HepG2 (cell line): ENCODE results near the gene SQSTM1. TPM values are rescaled to one million over a fixed set of nuclear protein-coding genes. Genes with fewer than 3 reads are reported as not detected.

Experiments used
- BHLHE40 ChIP-seq: IDR thresholded peaks from 2 replicates; pipeline ENCODE4 v1.6.1; 2011; ENCODE audit warnings: low read length, improper control_type of control experiment
- FOXO4 ChIP-seq: sonication (generic); formaldehyde crosslinking; conservative IDR thresholded peaks from 2 replicates; pipeline ENCODE4 v1.8.1; 2023; ENCODE audit warnings: missing genetic modification reagents
- HIVEP1 ChIP-seq: sonication (generic); formaldehyde crosslinking; IDR thresholded peaks from 2 replicates; pipeline ENCODE4 v1.4.0; 2020; ENCODE audit warnings: mild to moderate bottlenecking, missing genetic modification reagents
- KDM3A ChIP-seq: IDR thresholded peaks from 2 replicates; pipeline ENCODE4 v1.6.1; 2018; ENCODE audit warnings: low read depth, missing compliant biosample characterization
- KLF12 ChIP-seq: sonication (generic); formaldehyde crosslinking; IDR thresholded peaks from 2 replicates; pipeline ENCODE4 v1.4.0; 2020; ENCODE audit warnings: missing genetic modification reagents, borderline replicate concordance
- MED13 ChIP-seq: sonication (generic); formaldehyde crosslinking; IDR thresholded peaks from 2 replicates; pipeline ENCODE4 v1.5.0; 2020; ENCODE audit warnings: missing genetic modification reagents
- PRMT3 ChIP-seq: sonication (generic); formaldehyde crosslinking; IDR thresholded peaks from 2 replicates; pipeline ENCODE4 v1.8.1; 2022; ENCODE audit warnings: low read depth, mild to moderate bottlenecking, moderate library complexity, missing genetic modification reagents, borderline replicate concordance
- SIN3B ChIP-seq: fragments of 150-350 bp; IDR thresholded peaks from 2 replicates; pipeline ENCODE4 v1.6.1; 2014; ENCODE audit warnings: low read length
- ZNF274 ChIP-seq: sonication (generic); formaldehyde crosslinking; IDR thresholded peaks from 2 replicates; pipeline ENCODE4 v1.5.1; 2020; ENCODE audit warnings: mild to moderate bottlenecking, missing genetic modification reagents
- ZNF44 ChIP-seq: sonication (generic); formaldehyde crosslinking; IDR thresholded peaks from 2 replicates; pipeline ENCODE4 v1.5.1; 2020; ENCODE audit warnings: mild to moderate bottlenecking, missing genetic modification reagents
- ZNF546 ChIP-seq: sonication (generic); formaldehyde crosslinking; conservative IDR thresholded peaks from 2 replicates; pipeline ENCODE4 v1.8.1; 2023; ENCODE audit warnings: mild to moderate bottlenecking, missing genetic modification reagents
- ZNF616 ChIP-seq: sonication (generic); formaldehyde crosslinking; IDR thresholded peaks from 2 replicates; pipeline ENCODE4 v1.5.0; 2020; ENCODE audit warnings: low read depth, mild to moderate bottlenecking, missing genetic modification reagents
- polyA plus RNA-seq, 8 experiments: library from polyadenylated mRNA; depleted of rRNA in 3 of 8; stranded (reverse) in 7 of 8; unstranded in 1 of 8; fragments of >200 nt; fragmentation: Illumina TruSeq in 4 of 8; extraction: Trizol in 4 of 8; gene quantifications; 2 replicates each; pipeline versions ENCODE4 v1.2.1 to v1.2.3, GENCODE V29; 2011 to 2016; ENCODE audit warnings: low read depth in 4 of 8, missing spikeins in 1 of 8, mixed read lengths in 1 of 8; ENCODE audit not compliant: insufficient read depth in 1 of 8
- total RNA-seq, 5 experiments: library from RNA; depleted of rRNA; stranded (reverse); fragments of >200 nt; fragmentation: Illumina TruSeq; extraction: Trizol; gene quantifications; 2 replicates each; pipeline ENCODE4 v1.2.3, GENCODE V29; 2016; ENCODE audit warnings: low read depth in 1 of 5
- TF ChIP-seq, protein P1 (sequence below): sonication (generic); formaldehyde crosslinking; IDR thresholded peaks from 2 replicates; pipeline ENCODE4 v1.4.0; 2020; ENCODE audit warnings: missing genetic modification reagents, borderline replicate concordance
- TF ChIP-seq, protein P2 (sequence below): sonication (generic); formaldehyde crosslinking; IDR thresholded peaks from 2 replicates; pipeline ENCODE4 v1.5.0; 2020; ENCODE audit warnings: missing genetic modification reagents

Gene SQSTM1
- total and polyA plus RNA-seq, 2 of the 13 experiments (the other 11 are each of a cell fraction or from before 2014, with no cell fraction given), result 90.9 to 160 TPM

GRCh38 chr5:179818746-179819295 lies 1.9 kb upstream of the SQSTM1 start (continued):
- TF ChIP-seq ZNF546 (CRISPR knock-in tag) (no peak), ZNF44 (no peak), BHLHE40 (peak; percentile 68), SIN3B (no peak), FOXO4 (CRISPR knock-in tag) (0 out of 2 replicates have a peak, but pooled peaks have one; percentile 79), MED13 (CRISPR knock-in tag) (peak; percentile 94; the same call in 1 of the 2 replicates), ZNF616 (CRISPR knock-in tag) (peak; percentile 50; the same call in 1 of the 2 replicates), HIVEP1 (CRISPR knock-in tag) (peak; percentile 100), ZNF274 (CRISPR knock-in tag) (0 out of 2 replicates have a peak, but pooled peaks have one; percentile 16), KDM3A (CRISPR knock-in tag) (peak; percentile 58; the same call in 1 of the 2 replicates), PRMT3 (CRISPR knock-in tag) (no peak), KLF12 (0 out of 2 replicates have a peak, but pooled peaks have one; percentile 62)
- TF ChIP-seq, protein P1, sequence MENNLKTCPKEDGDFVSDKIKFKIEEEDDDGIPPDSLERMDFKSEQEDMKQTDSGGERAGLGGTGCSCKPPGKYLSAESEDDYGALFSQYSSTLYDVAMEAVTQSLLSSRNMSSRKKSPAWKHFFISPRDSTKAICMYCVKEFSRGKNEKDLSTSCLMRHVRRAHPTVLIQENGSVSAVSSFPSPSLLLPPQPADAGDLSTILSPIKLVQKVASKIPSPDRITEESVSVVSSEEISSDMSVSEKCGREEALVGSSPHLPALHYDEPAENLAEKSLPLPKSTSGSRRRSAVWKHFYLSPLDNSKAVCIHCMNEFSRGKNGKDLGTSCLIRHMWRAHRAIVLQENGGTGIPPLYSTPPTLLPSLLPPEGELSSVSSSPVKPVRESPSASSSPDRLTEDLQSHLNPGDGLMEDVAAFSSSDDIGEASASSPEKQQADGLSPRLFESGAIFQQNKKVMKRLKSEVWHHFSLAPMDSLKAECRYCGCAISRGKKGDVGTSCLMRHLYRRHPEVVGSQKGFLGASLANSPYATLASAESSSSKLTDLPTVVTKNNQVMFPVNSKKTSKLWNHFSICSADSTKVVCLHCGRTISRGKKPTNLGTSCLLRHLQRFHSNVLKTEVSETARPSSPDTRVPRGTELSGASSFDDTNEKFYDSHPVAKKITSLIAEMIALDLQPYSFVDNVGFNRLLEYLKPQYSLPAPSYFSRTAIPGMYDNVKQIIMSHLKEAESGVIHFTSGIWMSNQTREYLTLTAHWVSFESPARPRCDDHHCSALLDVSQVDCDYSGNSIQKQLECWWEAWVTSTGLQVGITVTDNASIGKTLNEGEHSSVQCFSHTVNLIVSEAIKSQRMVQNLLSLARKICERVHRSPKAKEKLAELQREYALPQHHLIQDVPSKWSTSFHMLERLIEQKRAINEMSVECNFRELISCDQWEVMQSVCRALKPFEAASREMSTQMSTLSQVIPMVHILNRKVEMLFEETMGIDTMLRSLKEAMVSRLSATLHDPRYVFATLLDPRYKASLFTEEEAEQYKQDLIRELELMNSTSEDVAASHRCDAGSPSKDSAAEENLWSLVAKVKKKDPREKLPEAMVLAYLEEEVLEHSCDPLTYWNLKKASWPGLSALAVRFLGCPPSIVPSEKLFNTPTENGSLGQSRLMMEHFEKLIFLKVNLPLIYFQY, result no peak; the same call in 1 of the 2 replicates
- TF ChIP-seq, protein P2, sequence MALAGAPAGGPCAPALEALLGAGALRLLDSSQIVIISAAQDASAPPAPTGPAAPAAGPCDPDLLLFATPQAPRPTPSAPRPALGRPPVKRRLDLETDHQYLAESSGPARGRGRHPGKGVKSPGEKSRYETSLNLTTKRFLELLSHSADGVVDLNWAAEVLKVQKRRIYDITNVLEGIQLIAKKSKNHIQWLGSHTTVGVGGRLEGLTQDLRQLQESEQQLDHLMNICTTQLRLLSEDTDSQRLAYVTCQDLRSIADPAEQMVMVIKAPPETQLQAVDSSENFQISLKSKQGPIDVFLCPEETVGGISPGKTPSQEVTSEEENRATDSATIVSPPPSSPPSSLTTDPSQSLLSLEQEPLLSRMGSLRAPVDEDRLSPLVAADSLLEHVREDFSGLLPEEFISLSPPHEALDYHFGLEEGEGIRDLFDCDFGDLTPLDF (CRISPR knock-in tag), result peak; percentile 73; the same call in 1 of the 2 replicates
